Measurements from ENCODE around the gene PAPPA2. TPM values are rescaled to one million over a fixed set of nuclear protein-coding genes. Genes with fewer than 3 reads are reported as not detected.

PAPPA2 gene
- total RNA-seq, 1 experiment from 2014 or later, result 0.81 TPM

GRCh38 chr1:176880955-176881595 lies 418.1 kb downstream of the PAPPA2 start:
- Mint-ChIP-seq H3K9me3 (no peaks in the 10 kb centered on the region), H3K4me3 (no peak overlapping the region), H3K4me1 (0 out of 4 replicates have a peak, but pooled peaks cover 2% of the 10 kb centered on the region in 2 experiments), H3K27ac (no peak overlapping the region; a peak in 1 of 7 replicates), H3K36me3 (ENCODE audit: insufficient read depth in 1 of 3, low read depth in 3 of 3) (no peaks in the 10 kb centered on the region; a peak in 1 of 7 replicates), H3K27me3 (ENCODE audit: low read depth) (peaks cover 6% of the 10 kb centered on the region)
- TF ChIP-seq, protein P1, sequence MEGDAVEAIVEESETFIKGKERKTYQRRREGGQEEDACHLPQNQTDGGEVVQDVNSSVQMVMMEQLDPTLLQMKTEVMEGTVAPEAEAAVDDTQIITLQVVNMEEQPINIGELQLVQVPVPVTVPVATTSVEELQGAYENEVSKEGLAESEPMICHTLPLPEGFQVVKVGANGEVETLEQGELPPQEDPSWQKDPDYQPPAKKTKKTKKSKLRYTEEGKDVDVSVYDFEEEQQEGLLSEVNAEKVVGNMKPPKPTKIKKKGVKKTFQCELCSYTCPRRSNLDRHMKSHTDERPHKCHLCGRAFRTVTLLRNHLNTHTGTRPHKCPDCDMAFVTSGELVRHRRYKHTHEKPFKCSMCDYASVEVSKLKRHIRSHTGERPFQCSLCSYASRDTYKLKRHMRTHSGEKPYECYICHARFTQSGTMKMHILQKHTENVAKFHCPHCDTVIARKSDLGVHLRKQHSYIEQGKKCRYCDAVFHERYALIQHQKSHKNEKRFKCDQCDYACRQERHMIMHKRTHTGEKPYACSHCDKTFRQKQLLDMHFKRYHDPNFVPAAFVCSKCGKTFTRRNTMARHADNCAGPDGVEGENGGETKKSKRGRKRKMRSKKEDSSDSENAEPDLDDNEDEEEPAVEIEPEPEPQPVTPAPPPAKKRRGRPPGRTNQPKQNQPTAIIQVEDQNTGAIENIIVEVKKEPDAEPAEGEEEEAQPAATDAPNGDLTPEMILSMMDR (conservative IDR thresholded peaks at IDR 0.05), result peak; percentile 89
- no peaks in the 10 kb centered on the region for H3K9me3 ChIP-seq (ENCODE audit: control insufficient read depth, low read depth, low read length)
- H2BK20ac ChIP-seq (ENCODE audit: low read depth, low read length, poor library complexity, severe bottlenecking), result no peak overlapping the region
- H3K4me2 ChIP-seq (ENCODE audit: insufficient read depth, insufficient read length, low read length), result no peak overlapping the region
- peak; percentile 81 for DNase-seq
- H4K20me1 ChIP-seq (ENCODE audit: control insufficient read depth, insufficient read depth, insufficient read length), result no peaks in the 10 kb centered on the region
- H2BK12ac ChIP-seq (ENCODE audit: insufficient read length, low read depth, low read length), result no peak overlapping the region
- no peaks in the 10 kb centered on the region for H3K27me3 ChIP-seq (ENCODE audit: insufficient read depth, low read length)
- no peak overlapping the region for H2AK5ac ChIP-seq (ENCODE audit: insufficient read length, low read length)
- H3K14ac ChIP-seq (ENCODE audit: insufficient read depth, low read length), result no peak overlapping the region
- H3K9ac ChIP-seq (ENCODE audit: extremely low read depth, insufficient read length, low read length), result no peak overlapping the region
- no peak overlapping the region for H2BK15ac ChIP-seq (ENCODE audit: low read depth, low read length)
- H3K79me1 ChIP-seq (ENCODE audit: insufficient read depth, low read depth, low read length, poor library complexity, severe bottlenecking), result no peaks in the 10 kb centered on the region
- H2BK120ac ChIP-seq (ENCODE audit: low read depth, low read length, poor library complexity, severe bottlenecking), result no peak overlapping the region
- no peaks in the 10 kb centered on the region for H3K4me1 ChIP-seq (ENCODE audit: insufficient read depth, low read length)
- no peak overlapping the region for H3K18ac ChIP-seq (ENCODE audit: insufficient read length, low read depth, low read length)
- no peak overlapping the region for H4K8ac ChIP-seq (replicated peaks; ENCODE audit: insufficient read length, low read depth, low read length)
- H3T11ph ChIP-seq (ENCODE audit: low read length), result no peak overlapping the region
- no peak overlapping the region for H2AFZ ChIP-seq (ENCODE audit: low read length)
- no peak overlapping the region for H3K4ac ChIP-seq (ENCODE audit: low read depth, low read length)
- H3K23me2 ChIP-seq (ENCODE audit: insufficient read length, low read depth, low read length, poor library complexity, severe bottlenecking), result no peaks in the 10 kb centered on the region
- no peak overlapping the region for H3K56ac ChIP-seq (ENCODE audit: insufficient read length, low read depth, low read length)
- H3K23ac ChIP-seq (ENCODE audit: insufficient read length, low read depth, low read length), result no peak overlapping the region
- H4K5ac ChIP-seq (ENCODE audit: insufficient read length, low read depth, low read length), result no peak overlapping the region
- WGBS (ENCODE audit: extremely low coverage, insufficient read length, low lambda C conversion rate), result no CpG with 5 or more reads among the region's 9 CpGs
- no peak overlapping the region for H3K27ac ChIP-seq (ENCODE audit: insufficient read length, low read depth, low read length)
- no peaks in the 10 kb centered on the region for H3K79me2 ChIP-seq (ENCODE audit: insufficient read depth, low read length)
- no peak overlapping the region for H4K91ac ChIP-seq (ENCODE audit: insufficient read length, low read depth, low read length)
- H2BK5ac ChIP-seq (ENCODE audit: insufficient read length, low read length), result no peak overlapping the region
